GM12878 (cell line): ENCODE data around the gene GRIK4. TPM values are rescaled to one million over a fixed set of nuclear protein-coding genes. Genes with fewer than 3 reads are reported as not detected.

Source experiments
- ATAC-seq: fragments of 200-7000 bp; cut with Tn5 transposase; 3 replicates; pipeline ENCODE4 v1.9.1; 2020; ENCODE audit warnings: mild to moderate bottlenecking, moderate library complexity
- BruUV-seq: library from RNA; stranded (reverse); fragments of 400-500 nt; replicated peaks from 2 replicates; lab custom pipeline; 2021; lab: Mats Ljungman, UMichigan
- CTCF ChIA-PET: fragments of 300-600 bp; sonication (Branson Sonifier 250); formaldehyde crosslinking; extraction: SDS; loops from one replicate; lab custom pipeline; 2021; ENCODE audit warnings: inconsistent platforms; lab: Yijun Ruan, JAX
- POLR2A ChIA-PET: fragments of 350-600 bp; formaldehyde crosslinking; extraction: SDS; loops from one replicate; lab custom pipeline; 2021; ENCODE audit warnings: inconsistent platforms; lab: Charles Lee
- RAD21 ChIA-PET: fragments of 300-600 bp; sonication (Branson Sonifier 250); formaldehyde crosslinking; loops from one replicate; lab custom pipeline; 2023; ENCODE audit warnings: antibody characterized with exemption; ENCODE audit not compliant: unreplicated experiment; lab: Charles Lee
- SMC1A ChIA-PET: fragments of 300-600 bp; sonication (Branson Sonifier 250); formaldehyde crosslinking; loops from one replicate; lab custom pipeline; 2023; ENCODE audit not compliant: unreplicated experiment, uncharacterized antibody; lab: Charles Lee
- DNase-seq: peaks from one replicate; pipeline ENCODE4 v3.0.0-alpha.2; 2011; ENCODE audit warnings: low read depth, low spot score
- FAIRE-seq: peaks from 3 replicates; lab custom pipeline; 2011; peaks lifted over from hg19 to GRCh38; lab: Jason Lieb, UNC
- H2AFZ ChIP-seq: 2 replicates; pipeline ENCODE4 v1.6.0; 2011; ENCODE audit warnings: low read depth, low read length, control low read depth; ENCODE audit not compliant: control insufficient read depth
- H3K27ac ChIP-seq: 2 replicates; pipeline ENCODE4 v1.5.1; 2011; ENCODE audit warnings: control low read depth; ENCODE audit not compliant: control insufficient read depth, insufficient read depth
- H3K27me3 ChIP-seq, 2 experiments: replicated peaks in 1 of 2; 2 replicates each; pipeline versions ENCODE4 v1.6.0 to v1.6.1; 2011; ENCODE audit warnings: low read length in 1 of 2; ENCODE audit not compliant: control insufficient read depth in 2 of 2, insufficient read depth in 2 of 2
- H3K36me3 ChIP-seq, 2 experiments: 2 replicates each; pipeline ENCODE4 v1.5.1; 2011; ENCODE audit warnings: low read length in 1 of 2; ENCODE audit not compliant: control insufficient read depth in 2 of 2, insufficient read depth in 2 of 2
- H3K4me1 ChIP-seq: 2 replicates; pipeline ENCODE4 v1.6.1; 2011; ENCODE audit warnings: mild to moderate bottlenecking, low read length, moderate library complexity, mixed read lengths; ENCODE audit not compliant: control insufficient read depth, insufficient read depth
- H3K4me2 ChIP-seq: 2 replicates; pipeline ENCODE4 v1.6.0; 2011; ENCODE audit warnings: control low read depth; ENCODE audit not compliant: control insufficient read depth, insufficient read depth
- H3K4me3 ChIP-seq: fragments of 200-600 bp; sonication (generic); 2 replicates; pipeline ENCODE4 v1.5.1; 2016
- H3K79me2 ChIP-seq: 2 replicates; pipeline ENCODE4 v1.6.0; 2011; ENCODE audit warnings: low read length; ENCODE audit not compliant: control insufficient read depth, insufficient read depth
- H3K9ac ChIP-seq: 2 replicates; pipeline ENCODE4 v1.8.0; 2011; ENCODE audit warnings: low read length, control low read depth, mixed read lengths; ENCODE audit not compliant: control insufficient read depth, insufficient read depth
- H3K9me3 ChIP-seq: replicated peaks from 3 replicates; pipeline ENCODE4 v1.5.1; 2011; ENCODE audit warnings: mild to moderate bottlenecking, low read length; ENCODE audit not compliant: control insufficient read depth, insufficient read depth
- H4K20me1 ChIP-seq: 2 replicates; pipeline ENCODE4 v1.6.0; 2011; ENCODE audit not compliant: control insufficient read depth, insufficient read depth
- BMI1 ChIP-seq: fragments of 450-650 bp; IDR thresholded peaks from 2 replicates; pipeline ENCODE4 v1.6.1; 2016; ENCODE audit warnings: mild to moderate bottlenecking, moderate library complexity, borderline replicate concordance
- E2F8 ChIP-seq: fragments of 450-650 bp; IDR thresholded peaks from 2 replicates; pipeline ENCODE4 v1.6.1; 2018; ENCODE audit warnings: mild to moderate bottlenecking, low read depth, moderate library complexity; ENCODE audit not compliant: partially characterized antibody
- NFYA ChIP-seq: IDR thresholded peaks from 2 replicates; pipeline ENCODE4 v1.6.1; 2011; ENCODE audit warnings: low read depth, mild to moderate bottlenecking, low read length, improper control_type of control experiment, borderline replicate concordance
- PRDM15 ChIP-seq: fragments of 450-650 bp; formaldehyde crosslinking; IDR thresholded peaks from 2 replicates; pipeline ENCODE4 v1.4.0; 2020; ENCODE audit warnings: mild to moderate bottlenecking, moderate library complexity
- SRF ChIP-seq, 2 experiments: IDR thresholded peaks; 2 replicates each; pipeline ENCODE4 v1.6.1; 2011; ENCODE audit warnings: low read depth in 2 of 2, low read length in 2 of 2, mild to moderate bottlenecking in 1 of 2, moderate library complexity in 1 of 2
- TCF3 ChIP-seq: IDR thresholded peaks from 2 replicates; pipeline ENCODE4 v1.6.1; 2012; ENCODE audit warnings: low read depth, mild to moderate bottlenecking, low read length, borderline replicate concordance; ENCODE audit not compliant: insufficient read depth
- WGBS: methylation state at CpG from one replicate; pipeline ENCODE4 v1.1.6; 2016; ENCODE audit warnings: low lambda C conversion rate; ENCODE audit not compliant: insufficient replicate concordance, insufficient coverage; ENCODE audit errors: missing lambda C conversion rate; 5-methylcytosine and 5-hydroxymethylcytosine counted together
- in situ Hi-C: fragments of 300-500 bp; cut with MboI; formaldehyde crosslinking; loops from 9 replicates; pipeline ENCODE4 v1.14.3; 2018; ENCODE audit warnings: mixed read lengths
- intact Hi-C: fragments of 100-400 bp; cut with micrococcal nuclease; formaldehyde crosslinking; loops from one replicate; pipeline ENCODE4 v1.14.2; 2022; ENCODE audit not compliant: unreplicated experiment
- polyA plus RNA-seq, 11 experiments: library from polyadenylated mRNA; depleted of rRNA in 4 of 11; unstranded in 6 of 11; stranded (reverse) in 5 of 11; fragments of >200 nt; fragmentation: Nextera tagmentation in 4 of 11; fragmentation: Illumina TruSeq in 1 of 11; extraction: Ambion mirVana in 4 of 11; extraction: Trizol in 1 of 11; gene quantifications; 1 replicate in 1 of 11; 2 replicates in 10 of 11; pipeline versions ENCODE4 v1.2.1 to v1.2.3, GENCODE V29; 2011 to 2016; ENCODE audit warnings: inconsistent platforms in 2 of 11, missing spikeins in 2 of 11, low read depth in 1 of 11
- total RNA-seq, 4 experiments: library from RNA; depleted of rRNA in 3 of 4; stranded (reverse); fragments of >200 nt in 3 of 4; fragmentation: Illumina TruSeq in 1 of 4; extraction: Trizol in 1 of 4; gene quantifications; 2 replicates each; pipeline versions ENCODE4 v1.2.1 to v1.2.3, GENCODE V29; 2013 to 2021
- TF ChIP-seq, protein P1 (sequence below): IDR thresholded peaks from 2 replicates; pipeline ENCODE4 v1.6.1; 2012; ENCODE audit warnings: mild to moderate bottlenecking, low read depth, low read length
- TF ChIP-seq, protein P2 (sequence below): fragments of 450-650 bp; IDR thresholded peaks from 2 replicates; pipeline ENCODE4 v1.6.1; 2018; ENCODE audit warnings: borderline replicate concordance, mild to moderate bottlenecking; ENCODE audit not compliant: partially characterized antibody
- TF ChIP-seq, protein P3 (sequence below): IDR thresholded peaks from 2 replicates; pipeline ENCODE4 v1.6.1; 2012; ENCODE audit warnings: low read length, inconsistent platforms

GRIK4 gene
- total and polyA plus RNA-seq, 10 of the 15 experiments (the other 5 are each of a cell fraction or from before 2014, with no cell fraction given), result 0.33 to 3.6 (median 0.72) TPM

DNA sequence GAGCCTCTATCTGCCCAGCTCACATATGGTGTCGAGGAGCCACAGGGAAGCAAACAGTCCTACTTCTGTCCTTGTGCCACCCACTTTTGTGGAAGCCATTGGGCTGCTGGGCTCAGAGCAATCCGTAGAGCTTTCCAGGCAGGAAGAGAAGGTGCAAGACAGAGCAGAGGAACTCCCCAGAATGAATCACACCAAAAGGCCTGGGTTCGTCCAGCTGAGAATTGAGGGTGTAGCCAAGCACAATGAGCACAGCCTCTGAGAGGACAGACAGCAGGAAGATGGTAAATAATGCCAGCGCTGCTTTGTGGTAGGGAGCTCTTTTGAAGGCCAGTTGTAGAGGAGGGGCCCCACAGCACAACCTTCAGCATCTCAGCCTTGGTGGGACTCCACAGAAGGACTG is 237.8 kb downstream of the GRIK4 start:
- Histone ChIP-seq H3K27me3 (no peaks in the 10 kb centered on the region), H2AFZ (no peak overlapping the region), H4K20me1 (no peaks in the 10 kb centered on the region), H3K9me3 (no peaks in the 10 kb centered on the region), H3K9ac (no peak overlapping the region), H3K4me1 (no peaks in the 10 kb centered on the region), H3K27ac (no peak overlapping the region), H3K4me2 (no peak overlapping the region), H3K4me3 (no peak overlapping the region), H3K79me2 (no peaks in the 10 kb centered on the region), H3K36me3 (no peaks in the 10 kb centered on the region)
- POLR2A ChIA-PET, result no interaction called here
- no peak for DNase-seq
- RAD21 ChIA-PET, result no interaction called here
- no TSS peak for BruUV-seq
- intact Hi-C loops (no loop called here), in situ Hi-C loops (no loop called here)
- no peak for FAIRE-seq
- CTCF ChIA-PET, result no interaction called here
- 13% methylated on average over 4 of the region's 4 CpGs for WGBS
- ATAC-seq, result no peak
- SMC1A ChIA-PET, result no interaction called here
- no peak for TF ChIP-seq TCF3
- TF ChIP-seq, protein P1, sequence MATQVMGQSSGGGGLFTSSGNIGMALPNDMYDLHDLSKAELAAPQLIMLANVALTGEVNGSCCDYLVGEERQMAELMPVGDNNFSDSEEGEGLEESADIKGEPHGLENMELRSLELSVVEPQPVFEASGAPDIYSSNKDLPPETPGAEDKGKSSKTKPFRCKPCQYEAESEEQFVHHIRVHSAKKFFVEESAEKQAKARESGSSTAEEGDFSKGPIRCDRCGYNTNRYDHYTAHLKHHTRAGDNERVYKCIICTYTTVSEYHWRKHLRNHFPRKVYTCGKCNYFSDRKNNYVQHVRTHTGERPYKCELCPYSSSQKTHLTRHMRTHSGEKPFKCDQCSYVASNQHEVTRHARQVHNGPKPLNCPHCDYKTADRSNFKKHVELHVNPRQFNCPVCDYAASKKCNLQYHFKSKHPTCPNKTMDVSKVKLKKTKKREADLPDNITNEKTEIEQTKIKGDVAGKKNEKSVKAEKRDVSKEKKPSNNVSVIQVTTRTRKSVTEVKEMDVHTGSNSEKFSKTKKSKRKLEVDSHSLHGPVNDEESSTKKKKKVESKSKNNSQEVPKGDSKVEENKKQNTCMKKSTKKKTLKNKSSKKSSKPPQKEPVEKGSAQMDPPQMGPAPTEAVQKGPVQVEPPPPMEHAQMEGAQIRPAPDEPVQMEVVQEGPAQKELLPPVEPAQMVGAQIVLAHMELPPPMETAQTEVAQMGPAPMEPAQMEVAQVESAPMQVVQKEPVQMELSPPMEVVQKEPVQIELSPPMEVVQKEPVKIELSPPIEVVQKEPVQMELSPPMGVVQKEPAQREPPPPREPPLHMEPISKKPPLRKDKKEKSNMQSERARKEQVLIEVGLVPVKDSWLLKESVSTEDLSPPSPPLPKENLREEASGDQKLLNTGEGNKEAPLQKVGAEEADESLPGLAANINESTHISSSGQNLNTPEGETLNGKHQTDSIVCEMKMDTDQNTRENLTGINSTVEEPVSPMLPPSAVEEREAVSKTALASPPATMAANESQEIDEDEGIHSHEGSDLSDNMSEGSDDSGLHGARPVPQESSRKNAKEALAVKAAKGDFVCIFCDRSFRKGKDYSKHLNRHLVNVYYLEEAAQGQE, result no peak
- TF ChIP-seq, protein P2, sequence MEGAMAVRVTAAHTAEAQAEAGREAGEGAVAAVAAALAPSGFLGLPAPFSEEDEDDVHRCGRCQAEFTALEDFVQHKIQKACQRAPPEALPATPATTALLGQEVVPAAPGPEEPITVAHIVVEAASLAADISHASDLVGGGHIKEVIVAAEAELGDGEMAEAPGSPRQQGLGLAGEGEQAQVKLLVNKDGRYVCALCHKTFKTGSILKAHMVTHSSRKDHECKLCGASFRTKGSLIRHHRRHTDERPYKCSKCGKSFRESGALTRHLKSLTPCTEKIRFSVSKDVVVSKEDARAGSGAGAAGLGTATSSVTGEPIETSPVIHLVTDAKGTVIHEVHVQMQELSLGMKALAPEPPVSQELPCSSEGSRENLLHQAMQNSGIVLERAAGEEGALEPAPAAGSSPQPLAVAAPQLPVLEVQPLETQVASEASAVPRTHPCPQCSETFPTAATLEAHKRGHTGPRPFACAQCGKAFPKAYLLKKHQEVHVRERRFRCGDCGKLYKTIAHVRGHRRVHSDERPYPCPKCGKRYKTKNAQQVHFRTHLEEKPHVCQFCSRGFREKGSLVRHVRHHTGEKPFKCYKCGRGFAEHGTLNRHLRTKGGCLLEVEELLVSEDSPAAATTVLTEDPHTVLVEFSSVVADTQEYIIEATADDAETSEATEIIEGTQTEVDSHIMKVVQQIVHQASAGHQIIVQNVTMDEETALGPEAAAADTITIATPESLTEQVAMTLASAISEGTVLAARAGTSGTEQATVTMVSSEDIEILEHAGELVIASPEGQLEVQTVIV, result no peak
- TF ChIP-seq, protein P3, sequence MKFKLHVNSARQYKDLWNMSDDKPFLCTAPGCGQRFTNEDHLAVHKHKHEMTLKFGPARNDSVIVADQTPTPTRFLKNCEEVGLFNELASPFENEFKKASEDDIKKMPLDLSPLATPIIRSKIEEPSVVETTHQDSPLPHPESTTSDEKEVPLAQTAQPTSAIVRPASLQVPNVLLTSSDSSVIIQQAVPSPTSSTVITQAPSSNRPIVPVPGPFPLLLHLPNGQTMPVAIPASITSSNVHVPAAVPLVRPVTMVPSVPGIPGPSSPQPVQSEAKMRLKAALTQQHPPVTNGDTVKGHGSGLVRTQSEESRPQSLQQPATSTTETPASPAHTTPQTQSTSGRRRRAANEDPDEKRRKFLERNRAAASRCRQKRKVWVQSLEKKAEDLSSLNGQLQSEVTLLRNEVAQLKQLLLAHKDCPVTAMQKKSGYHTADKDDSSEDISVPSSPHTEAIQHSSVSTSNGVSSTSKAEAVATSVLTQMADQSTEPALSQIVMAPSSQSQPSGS, result no peak
- no peak for TF ChIP-seq NFYA
- no peak for TF ChIP-seq BMI1
- TF ChIP-seq PRDM15 (CRISPR knock-in tag), result no peak
- no peak for TF ChIP-seq SRF (IDR thresholded peaks at IDR 0.05; ENCODE audit: low read depth in 2 of 2, low read length in 2 of 2)
- no peak for TF ChIP-seq E2F8
